Measurements from ENCODE around the gene LRMDA.
"Not testable (repeated sequence)": the region's sequence is repeated elsewhere in the genome, so short reads cannot be mapped to it uniquely, and the experiment has no call there.

LRMDA gene

DNA sequence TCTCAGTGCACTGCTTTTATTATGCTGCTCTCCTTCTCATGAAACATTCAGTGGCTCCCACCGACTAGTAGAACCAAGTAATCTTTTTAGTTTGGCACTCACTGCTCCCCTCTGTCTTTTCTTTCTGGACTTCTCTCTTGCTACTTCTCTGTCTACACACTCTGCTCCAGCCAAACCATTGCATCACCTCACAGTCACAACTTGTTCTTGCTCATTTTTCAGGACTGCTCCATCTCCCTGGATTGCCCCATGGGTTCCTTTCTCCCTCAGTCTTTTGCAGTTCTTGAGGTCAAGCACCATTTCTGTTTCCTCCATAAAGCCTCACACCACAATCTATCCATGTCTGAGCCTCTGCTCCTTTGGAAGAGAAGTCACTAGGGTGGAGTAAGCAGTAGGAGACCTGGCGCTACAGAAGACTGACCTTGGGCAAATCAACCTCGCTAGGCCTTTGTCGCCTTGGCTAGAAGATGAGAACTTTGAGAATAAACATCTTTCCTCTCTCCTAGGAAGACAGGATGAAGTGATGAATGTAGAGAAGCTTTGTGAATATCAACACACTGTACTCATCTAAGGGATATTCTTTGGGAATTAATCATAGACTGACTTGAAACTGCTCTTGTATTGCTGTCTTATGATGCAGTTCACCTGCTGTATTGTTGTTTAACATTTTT, 186.2 kb downstream of the LRMDA start:
- no peak for DNase-seq

DNA sequence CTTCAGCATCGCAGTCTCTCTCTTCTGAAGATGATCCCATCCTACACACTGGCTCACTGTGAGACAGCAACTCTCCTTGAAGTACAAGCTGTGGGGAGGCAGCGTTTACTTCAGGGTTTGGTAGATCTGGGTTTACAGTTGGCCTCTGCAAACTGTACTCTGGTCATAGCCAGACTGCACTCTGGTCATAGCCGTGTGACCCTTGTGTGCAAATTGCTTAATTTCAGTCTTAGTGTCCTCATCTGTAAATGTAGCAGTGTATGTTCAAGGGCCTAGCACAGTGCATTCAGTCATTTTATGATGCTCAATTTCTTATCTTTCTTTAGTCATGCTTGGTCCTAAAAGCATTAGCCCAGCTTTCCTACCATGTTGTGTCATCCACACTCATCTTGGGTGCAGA, 188.2 kb downstream of the LRMDA start:
- DNase-seq: no peak

DNA sequence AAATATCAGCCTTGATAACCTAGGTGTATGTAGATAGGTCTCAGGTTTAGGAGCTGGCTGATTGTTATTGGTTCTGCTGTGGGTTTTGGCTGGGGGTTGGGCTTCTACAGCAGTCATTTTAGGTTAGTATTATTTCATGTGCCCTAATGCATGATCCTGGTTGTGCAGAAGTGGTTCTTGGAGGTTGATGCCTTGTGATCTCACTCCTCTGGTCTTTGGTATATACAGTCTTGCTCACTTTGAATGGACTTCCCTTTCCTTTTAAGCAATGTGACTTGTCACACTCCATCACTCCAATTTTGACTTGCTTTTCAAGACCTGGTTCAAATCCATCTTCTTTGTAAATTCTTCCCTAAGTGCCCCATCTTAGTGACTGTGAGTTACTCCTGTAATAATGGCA, 188.9 kb downstream of the LRMDA start:
- no peak for DNase-seq

DNA sequence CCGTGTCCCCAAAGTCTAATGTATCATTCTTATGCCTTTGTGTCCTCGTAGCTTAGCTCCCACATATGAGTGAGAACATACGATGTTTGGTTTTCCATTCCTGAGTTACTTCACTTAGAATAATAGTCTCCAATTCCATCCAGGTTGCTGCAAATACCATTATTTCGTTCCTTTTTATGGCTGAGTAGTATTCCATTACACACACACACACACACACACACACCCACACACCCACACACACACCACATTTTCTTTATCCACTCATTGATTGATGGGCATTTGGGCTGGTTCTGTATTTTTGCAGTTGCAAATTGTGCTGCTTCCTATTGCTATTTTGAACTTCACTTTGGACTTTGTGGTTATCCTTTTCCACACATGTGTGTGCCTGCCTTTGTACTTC, 189.6 kb downstream of the LRMDA start:
- DNase-seq: not testable (repeated sequence)

DNA sequence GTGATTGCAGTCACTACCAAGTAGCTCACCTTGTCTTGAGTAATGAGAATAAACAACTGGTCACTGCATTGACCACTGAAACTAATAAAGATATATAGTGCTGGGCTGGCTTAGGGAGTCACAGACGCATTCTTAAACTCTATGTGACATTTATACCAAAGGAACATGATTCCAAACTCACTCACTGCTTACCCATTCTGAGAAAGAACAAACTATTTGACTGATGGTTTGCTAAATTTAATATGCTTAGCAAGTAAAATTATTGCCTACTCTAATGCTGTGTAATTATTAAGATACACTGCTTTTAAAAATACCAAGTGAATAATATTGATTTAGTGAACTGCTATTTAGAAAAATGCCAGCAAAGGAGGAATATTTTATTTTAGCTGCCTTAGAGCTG, 191.1 kb downstream of the LRMDA start:
- DNase-seq: no peak

DNA sequence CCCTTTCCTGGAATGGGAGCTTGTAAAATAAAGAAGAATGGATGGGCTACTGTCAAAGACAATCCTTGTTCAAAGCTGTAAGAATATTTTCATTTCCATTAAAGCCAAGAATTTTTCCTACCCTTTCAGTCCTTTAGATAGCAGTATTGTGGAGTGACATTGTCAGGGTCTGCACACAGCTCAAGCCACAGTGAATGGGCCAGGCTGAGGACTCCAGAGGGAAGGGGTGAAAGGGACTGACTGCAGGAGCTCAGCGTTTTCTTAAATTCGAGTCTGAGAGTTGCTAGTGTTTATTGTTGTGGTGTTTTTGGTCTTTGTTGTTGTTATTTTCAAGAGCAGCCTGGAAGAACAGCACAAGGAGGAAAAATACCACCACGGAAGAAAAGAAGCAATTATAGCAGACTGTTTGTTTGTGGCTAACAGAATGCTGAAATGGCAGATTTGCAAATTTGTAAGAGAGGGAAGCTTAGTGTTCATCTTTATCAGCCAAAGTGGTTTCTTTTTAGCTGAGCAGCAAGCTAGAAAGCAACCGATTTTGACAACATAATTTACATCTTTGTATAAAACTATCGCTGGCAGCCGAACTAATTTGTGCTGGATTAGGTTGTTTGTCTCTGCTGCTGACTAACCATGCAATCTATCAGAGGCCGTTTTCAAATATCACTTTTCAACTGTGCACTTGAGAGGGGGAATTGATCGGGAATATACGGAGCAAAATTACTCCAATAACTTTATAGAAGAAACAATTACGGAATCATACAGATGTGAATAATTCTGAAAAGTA, 192.1 kb downstream of the LRMDA start:
- DNase-seq: no peak

DNA sequence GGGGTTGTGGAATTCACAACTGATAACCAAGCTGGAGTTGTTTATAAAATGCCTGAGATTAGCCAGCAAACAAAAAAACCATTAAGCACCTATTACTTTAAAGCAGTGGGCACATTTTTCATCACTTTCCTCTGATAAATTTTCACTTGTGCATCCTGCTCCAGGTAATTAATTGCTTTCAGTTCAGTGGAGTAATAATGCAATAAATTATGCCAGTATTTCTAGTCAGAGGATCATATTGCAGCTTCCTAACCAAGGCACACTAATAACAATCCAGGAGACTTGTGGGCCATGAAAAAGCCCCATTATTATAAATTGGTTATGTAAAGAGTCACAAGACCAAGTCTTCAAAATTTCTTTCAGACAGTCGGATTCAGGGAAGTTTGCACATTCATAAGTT, 193.2 kb downstream of the LRMDA start:
- DNase-seq: no peak

DNA sequence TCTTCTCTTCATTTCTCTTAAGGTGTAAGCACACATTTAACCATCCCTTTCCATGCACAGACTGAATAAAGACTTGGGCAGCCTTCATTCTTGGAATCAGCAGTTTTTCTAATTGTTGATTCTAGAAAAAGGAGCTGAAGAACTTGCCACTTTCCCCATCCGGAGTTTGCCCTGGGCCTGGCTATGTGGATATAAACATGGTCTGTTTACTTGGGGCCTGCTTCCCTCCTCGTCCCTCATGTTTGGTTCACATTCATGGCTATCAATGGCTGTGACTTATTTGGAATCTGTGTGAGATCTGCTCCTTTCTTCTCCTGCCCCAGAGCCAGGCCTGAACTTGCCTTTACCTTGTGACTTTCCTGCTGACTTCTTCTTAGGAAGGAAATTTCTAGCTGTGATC, 199.3 kb downstream of the LRMDA start:
- DNase-seq: no peak

DNA sequence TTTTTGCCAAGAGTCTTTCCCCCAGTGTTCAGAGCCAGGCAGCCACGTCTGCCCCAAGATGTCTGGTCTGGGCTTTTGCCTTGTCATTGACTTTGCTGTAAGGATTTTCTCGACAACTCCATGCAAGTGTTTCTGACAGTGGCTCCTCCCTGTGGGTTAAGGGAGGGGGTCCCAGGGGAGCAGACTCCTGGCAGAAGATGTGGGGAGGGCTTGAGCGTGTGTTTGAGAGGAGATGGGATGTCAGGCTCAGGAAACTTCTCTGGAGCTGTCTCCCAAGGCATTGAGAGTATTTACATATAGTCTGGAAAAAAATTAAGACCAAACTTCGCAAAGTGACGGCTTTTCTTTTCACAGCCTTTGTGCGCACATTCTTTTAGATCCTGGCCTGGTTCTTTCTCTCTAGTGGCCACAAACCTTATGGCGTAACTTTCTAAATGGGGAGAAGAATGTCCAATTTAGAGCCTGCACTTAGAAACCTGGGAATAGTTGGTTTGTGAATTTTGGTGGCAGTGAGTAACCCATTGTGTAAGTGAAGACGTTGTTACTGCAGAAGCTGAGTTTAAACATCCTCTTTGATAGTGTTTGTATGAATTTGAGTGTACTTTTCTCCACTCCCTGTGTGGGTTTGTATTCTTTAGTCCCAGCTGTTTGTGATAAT, 201.5 kb downstream of the LRMDA start:
- no peak for DNase-seq

DNA sequence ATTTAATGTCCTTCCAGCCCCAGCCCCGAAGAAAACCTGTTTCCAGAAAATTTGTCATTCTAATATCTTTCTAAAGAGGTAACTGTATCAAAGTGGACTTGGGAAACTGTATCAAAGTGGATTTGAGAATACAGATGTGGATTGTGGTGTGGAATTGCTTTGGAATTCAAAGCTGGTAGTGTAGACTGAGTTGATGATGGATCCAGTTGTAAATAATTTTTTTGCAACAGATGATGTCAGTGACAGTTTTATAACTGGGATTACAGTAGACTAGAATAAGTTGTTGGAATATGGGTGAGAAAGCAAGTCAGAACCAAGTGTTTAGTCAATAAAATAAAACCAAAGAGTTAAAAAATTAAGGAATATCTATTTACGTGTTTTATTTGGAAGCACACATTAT, 202.1 kb downstream of the LRMDA start:
- DNase-seq: no peak

DNA sequence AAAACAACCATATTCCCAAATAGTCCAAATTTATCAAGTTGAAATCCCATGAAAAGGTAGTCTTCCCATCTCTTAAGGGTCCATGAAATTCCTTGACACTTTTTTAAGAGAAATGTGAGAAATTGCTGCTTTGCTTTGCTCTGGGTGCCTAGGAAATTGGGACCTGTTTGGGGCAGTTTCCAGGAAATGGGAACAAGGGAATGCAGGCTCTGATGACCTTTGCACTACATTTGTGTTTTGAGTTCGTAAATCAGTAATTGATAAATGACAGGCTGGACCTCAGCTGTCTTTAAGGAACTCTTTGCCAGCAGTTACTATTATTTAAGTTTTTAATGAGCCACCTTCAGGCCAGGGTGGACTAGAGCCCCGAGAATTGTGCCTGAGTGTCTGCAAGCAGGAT, 203.5 kb downstream of the LRMDA start:
- no peak for DNase-seq

DNA sequence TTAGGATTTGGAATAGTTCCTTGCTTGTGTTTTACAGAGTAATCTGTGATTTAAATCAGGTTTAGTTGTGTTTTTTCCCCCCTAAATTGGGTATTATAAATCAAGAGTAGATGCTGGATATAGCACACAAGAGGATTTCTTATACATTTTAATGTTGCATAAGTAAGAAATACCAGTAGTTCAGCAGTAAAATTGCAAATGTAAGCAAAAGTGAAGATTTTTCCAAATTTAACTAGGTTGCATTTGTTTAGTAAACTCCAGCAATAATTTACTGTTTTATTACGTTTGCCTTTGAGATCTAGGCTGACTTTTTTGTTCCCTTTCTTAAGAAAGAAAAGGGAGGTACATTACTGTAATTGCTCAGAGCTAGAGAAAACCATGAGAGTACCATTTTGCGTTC, 207.3 kb downstream of the LRMDA start:
- no peak for DNase-seq

DNA sequence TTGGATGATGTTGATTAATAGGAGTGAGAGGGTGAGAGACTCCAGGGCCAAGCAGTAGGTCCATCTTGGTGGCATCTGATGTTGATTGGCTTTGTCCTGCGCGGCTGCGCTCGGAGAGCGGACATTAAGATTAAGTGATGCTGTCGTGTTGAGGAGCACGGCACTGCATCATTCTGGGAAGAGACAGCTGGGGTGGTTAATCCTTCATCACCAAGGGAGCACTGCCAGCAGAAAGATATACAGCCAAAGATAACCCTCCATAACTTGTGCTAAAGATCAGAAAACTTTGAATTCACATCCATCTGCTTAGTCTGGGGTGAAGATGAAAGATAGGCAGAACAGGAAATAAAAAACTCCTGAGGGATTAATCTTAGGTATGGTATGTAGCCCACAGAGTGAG, 208.3 kb downstream of the LRMDA start:
- no peak for DNase-seq

DNA sequence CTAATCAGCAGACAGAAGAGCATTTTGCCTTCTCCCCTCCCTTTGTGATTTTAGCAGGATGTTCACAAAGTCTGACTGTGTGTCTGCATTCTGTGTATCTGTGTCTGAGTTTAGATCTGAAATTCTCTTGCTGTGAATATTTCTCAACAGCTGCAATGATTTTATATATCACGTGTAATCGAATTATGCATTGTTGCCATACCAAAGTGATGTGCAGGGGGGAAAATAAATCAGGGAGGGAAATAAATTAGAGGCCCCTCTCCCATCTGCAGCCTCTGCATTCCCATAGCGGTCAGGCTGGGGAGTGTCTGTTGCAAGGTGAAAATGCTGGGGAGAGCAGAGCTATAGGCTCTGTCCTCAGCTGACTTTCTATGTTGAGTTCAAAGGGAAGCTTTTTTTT, 209.0 kb downstream of the LRMDA start:
- DNase-seq: no peak

DNA sequence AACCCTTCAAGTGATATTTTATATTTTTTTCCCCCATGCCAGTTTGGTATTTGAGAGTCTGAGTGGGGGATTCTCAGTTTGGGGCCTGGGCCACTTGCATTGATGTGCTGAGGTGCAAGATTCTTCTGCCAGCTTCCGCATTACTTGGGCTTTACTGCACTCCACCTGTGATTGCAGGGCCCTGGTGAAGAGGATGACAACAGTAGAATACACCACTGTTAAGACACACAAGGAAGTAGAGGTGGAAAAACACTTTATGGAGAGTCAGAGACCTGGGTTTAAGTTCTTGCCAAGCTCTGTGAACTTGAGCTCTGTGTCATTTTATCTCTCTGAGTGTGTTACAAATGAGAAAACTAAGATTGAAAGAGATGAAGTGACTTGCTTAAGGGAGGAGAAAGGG, 209.4 kb downstream of the LRMDA start:
- DNase-seq: no peak

DNA sequence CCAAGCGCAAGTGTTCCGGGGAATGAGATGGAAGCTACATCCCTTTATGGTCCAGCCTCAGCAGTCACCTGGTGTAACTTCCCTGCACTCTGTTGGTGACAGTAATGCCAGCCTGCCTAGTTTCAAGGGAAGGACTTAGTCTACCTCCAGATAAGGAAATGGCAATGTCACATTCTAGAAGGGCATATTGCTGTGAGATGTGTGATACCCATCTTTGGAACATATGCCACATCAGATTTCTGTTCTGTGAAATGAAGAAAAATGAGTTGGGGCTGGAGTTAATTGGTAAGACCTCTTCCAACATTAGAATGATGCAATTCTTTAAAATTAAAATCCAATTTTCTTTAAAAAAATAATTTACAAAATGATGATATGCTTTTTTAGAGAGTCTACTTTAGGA, 212.0 kb downstream of the LRMDA start:
- DNase-seq: no peak

DNA sequence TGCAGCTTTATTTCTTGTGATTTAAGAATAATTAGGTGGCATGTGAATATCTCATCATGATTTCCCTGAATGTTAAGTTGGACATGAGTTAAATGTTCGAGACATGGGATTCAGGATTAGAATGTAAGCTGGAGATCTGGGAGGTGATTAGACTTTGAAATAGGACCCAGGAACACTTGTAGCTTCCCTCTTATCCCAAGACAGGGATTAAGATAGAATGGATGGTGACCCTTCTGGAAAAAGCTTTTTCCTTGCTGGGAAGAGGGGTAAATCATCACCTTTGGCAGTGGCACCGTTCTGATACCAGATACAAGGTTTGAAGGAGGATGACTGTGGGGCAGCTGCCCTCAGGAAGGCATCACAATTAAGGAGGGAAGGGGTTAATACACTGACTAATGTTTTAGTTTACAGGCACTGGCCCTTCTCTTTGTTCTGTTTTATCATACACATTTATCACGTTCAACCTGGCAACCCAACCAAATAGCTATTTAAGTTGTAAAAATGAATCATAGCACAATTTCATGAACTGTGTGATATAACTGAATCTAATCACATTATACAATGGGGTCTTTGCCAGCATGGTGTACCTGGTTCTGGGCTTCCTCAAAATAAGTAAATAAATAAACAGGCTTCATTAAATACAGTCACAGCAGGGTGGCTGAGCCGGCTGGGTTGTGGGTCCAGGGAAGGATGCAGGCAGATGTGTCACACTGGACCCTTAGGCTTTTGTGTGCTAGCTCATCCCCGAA, 212.7 kb downstream of the LRMDA start:
- DNase-seq: no peak

DNA sequence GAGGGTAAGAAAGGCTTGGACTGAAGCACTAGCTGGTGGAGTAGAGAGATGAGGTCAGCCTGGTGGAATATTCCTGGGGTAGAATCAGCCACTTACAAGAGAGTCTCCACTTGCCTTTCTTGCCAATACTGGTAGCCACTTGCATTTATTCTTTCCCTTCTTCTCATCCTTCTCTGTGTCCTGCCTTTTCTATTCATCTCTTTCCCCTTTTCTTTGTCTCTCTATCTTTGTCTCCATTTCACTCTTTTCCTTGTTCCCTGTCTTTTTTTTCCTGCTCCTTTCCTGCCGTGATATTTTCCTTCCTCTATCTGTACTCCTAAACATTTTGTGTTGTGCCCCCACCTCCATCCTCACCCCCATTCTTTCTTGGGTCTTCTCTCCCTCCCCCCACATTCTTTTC, 214.3 kb downstream of the LRMDA start:
- DNase-seq: no peak

DNA sequence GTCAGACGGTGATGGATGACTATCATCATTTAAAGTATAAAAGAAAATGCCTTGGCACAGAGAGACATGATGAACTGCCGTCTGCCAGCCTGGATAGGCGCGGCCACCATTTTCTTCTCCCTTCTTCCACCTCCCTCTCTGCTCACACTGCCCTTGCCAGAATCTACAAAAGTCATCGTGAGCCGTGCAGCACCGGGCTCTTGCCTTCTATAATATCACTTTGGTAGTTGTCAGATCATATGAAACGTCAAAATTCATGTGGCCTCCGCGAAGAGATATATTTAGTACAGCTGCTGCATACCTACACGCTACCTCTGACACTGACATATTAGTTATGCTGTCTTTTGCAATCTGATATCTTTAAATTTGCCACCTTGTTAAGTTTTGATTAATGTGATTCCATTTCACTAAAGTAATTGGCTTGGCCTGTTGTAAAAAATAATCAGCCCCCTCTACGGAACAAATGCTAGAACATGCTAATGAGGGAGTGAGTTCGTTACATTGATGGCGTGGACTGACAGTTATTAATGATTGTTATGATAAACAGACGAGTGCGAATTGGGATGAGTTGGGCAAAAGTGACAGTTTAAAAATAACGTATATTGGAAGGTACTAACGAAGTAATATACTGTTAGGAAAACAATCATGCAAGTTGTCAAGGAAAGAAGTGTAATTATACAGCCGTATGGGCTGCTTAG, 214.9 kb downstream of the LRMDA start:
- no peak for DNase-seq

DNA sequence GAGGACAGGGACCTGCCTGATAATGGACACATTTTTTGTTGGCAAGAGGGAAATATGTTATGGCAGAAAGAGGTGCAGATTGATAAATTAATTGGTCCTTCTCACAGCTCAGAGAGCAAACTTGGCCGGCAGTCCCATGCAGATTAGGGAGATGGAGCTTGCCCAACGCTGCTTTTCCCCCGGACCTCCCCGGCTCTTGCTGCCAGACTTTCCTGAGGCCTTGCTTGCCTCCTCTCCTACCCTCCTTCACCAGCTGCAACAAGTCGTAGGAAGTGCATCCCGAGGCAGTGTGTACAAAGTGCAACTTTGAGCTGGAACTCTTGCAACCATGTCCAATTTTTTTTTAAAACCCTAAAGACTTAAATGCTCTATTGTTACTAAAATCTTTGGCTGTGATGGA, 215.5 kb downstream of the LRMDA start:
- DNase-seq: no peak

DNA sequence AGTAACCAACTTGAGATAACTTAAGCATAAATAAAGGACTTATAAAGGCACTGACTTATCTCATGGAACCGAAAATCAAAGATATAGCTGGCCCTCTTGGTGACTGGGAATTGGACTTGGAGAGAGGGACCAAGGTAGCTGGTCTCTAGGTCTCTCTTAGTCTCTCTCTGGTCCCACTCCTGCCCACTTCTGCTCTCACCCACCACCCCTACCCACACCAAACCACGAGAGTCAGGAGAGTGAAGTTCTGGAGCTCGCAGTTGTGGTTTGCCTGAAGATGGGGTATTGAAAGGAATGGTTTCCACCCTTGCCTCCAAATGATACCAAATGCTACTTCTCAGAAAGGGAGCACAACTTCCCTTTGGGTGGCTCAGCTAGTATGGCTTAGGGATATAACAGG, 216.3 kb downstream of the LRMDA start:
- DNase-seq: no peak

DNA sequence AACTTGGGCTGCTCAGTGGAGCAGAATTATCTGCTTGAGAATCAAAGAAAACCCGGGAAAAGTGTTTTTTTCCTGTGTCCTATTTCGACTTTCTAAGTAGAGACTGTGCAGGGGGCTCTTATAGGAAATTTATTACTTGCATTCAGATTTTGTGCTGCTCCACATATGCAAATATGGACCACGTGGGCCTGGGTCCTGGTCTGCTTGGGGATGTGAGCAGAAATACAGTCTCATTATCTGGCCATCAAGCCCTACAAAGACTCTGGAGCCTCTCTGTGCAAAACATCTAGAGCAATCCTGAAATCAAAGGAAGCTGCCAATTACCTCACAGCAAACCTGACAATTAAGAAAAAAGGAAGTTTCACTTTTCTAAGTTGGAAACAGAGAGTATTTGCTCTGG, 216.9 kb downstream of the LRMDA start:
- no peak for DNase-seq

DNA sequence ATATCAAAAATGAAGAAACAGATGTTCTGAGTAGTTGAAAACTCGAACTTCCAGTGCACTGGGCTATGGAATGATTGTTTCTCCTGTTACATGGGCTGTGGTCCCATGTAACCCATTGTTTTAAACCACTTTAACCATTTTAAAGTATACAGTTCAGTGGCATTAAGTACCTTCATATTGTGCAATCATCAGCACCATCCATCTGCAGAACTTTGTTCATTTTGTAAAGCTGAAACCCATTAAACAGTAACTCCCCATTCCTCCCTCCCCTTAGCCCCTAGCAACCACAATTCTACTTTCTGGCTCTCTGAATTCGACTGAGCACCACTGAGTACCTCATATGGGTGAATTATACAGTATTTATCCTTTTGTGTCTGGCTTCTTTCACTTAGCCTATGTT, 217.4 kb downstream of the LRMDA start:
- DNase-seq: no peak
